Heart left ventricle (tissue), 16 donors: Measurements from ENCODE around the gene SERINC5. TPM values are rescaled to one million over a fixed set of nuclear protein-coding genes. Genes with fewer than 3 reads are reported as not detected.

Experiments
- ATAC-seq, 4 donors: fragments of 200-7000 bp; cut with Tn5 transposase; one replicate each; pipeline ENCODE4 v1.9.1; 2020 to 2022; ENCODE audit warnings: moderate library complexity in 4 of 4, mild to moderate bottlenecking in 3 of 4, moderate number of reproducible peaks in 1 of 4
- DNase-seq, 5 donors: peaks; one replicate each; pipeline ENCODE4 v3.0.0-alpha.2; 2020
- H3K27ac ChIP-seq, 12 donors: fragments of 200-600 bp; sonication (generic) in 4 of 12; one replicate each; pipeline versions ENCODE4 v1.5.0 to v1.8.0; 2016 to 2022; ENCODE audit warnings: mild to moderate bottlenecking in 2 of 12
- H3K27me3 ChIP-seq, 9 donors: fragments of 200-600 bp; sonication (generic) in 2 of 9; one replicate each; pipeline versions ENCODE4 v1.5.1 to v1.8.0; 2016 to 2022; ENCODE audit warnings: mild to moderate bottlenecking in 3 of 9
- H3K36me3 ChIP-seq, 9 donors: fragments of 200-600 bp; sonication (generic) in 2 of 9; one replicate each; pipeline versions ENCODE4 v1.5.0 to v1.8.0; 2018 to 2022; ENCODE audit warnings: mild to moderate bottlenecking in 2 of 9
- H3K4me1 ChIP-seq, 12 donors: fragments of 200-600 bp; sonication (generic) in 4 of 12; one replicate each; pipeline versions ENCODE4 v1.5.0 to v1.8.0; 2016 to 2022; ENCODE audit warnings: mild to moderate bottlenecking in 3 of 12
- H3K4me3 ChIP-seq, 12 donors: fragments of 200-600 bp; sonication (generic) in 4 of 12; one replicate each; pipeline versions ENCODE4 v1.5.0 to v1.8.0; 2017 to 2022; ENCODE audit warnings: mild to moderate bottlenecking in 9 of 12, moderate library complexity in 4 of 12
- H3K9me3 ChIP-seq, 12 donors: fragments of 200-600 bp; sonication (generic) in 4 of 12; one replicate each; pipeline versions ENCODE4 v1.5.0 to v1.8.0; 2016 to 2022; ENCODE audit warnings: mild to moderate bottlenecking in 1 of 12
- POLR2A ChIP-seq, 2 donors: fragments of 450-650 bp; IDR thresholded peaks; one replicate each; pipeline ENCODE4 v1.6.1; 2017; ENCODE audit warnings: antibody characterized with exemption in 2 of 2, mild to moderate bottlenecking in 2 of 2, moderate library complexity in 2 of 2
- WGBS, 4 donors: extraction: QIAGEN DNeasy Blood & Tissue Kit in 2 of 4; methylation state at CpG; one replicate each; pipeline versions ENCODE4 v1.1.5 to v1.1.7; 2013 to 2018; 5-methylcytosine and 5-hydroxymethylcytosine counted together
- intact Hi-C, 10 donors: fragments of 100-400 bp; cut with DNase I; formaldehyde crosslinking; loops; one replicate each; pipeline versions ENCODE4 v1.11.1 to v1.14.2; 2022
- polyA plus RNA-seq, 2 donors: library from polyadenylated mRNA; stranded (reverse); fragments of 200-250 nt; gene quantifications; one replicate each; pipeline ENCODE4 v1.2.3, GENCODE V29; 2013
- total RNA-seq, 9 donors: library from RNA; depleted of rRNA in 2 of 9; stranded (reverse); fragments of >200 nt in 2 of 9; fragmentation: NEBNext Ultra II Directional in 3 of 9; extraction: Animal tissue kit (Norgen Biotek cat#: 25700) in 3 of 9; gene quantifications; one replicate each; pipeline versions ENCODE4 v1.1.0 to v1.2.4, GENCODE V29; 2016 to 2023
- TF ChIP-seq, protein P1 (sequence below), 12 donors: fragments of 200-600 bp; sonication (generic) in 4 of 12; IDR thresholded peaks; one replicate each; pipeline versions ENCODE4 v1.5.0 to v1.8.0; 2018 to 2022; ENCODE audit warnings: antibody characterized with exemption in 12 of 12, mild to moderate bottlenecking in 5 of 12
- donor health status: ischemic (EF 13 %, LVEDD 7.1; RV severe dilation, severe dysfunction).
- donor health status: healthy with polysubstance abuse.
- donor health status: DM: no; HTN: yes; CAD: no.
- donor health status: DM: no; HTN: no; CAD: no.
- donor health status: ischemic (EF 25% LVEDD 6.9; RV normal size, moderate dysfunction).
- donor health status: ischemic (EF 25% LVEDD 5.7; RV mildly dilated, moderate dysfunction).
- donor health status: healthy.
- donor health status: DM: yes; HTN: yes; CAD: no.
- donor health status: ischemic (EF 35%, LVEDD 5.7; RV mildly dilated, moderate dysfunction).
- donor health status: nonischemic (EF 11% LVEDD 7.7; RV severe dilation, severe dysfunction).
- donor health status: DM: yes; HTN: yes; CAD: no.
- donor health status: PGD.
- donor health status: ischemic (EF 29% LVEDD 5.4; RV normal size, mild dysfunction).
- donor health status: nonischemic (EF 23%, LVEDD 6.1; RV moderate dilation, normal function).

Gene SERINC5
- total and polyA plus RNA-seq, 11 donors = 3.2 to 25.9 (median 13.5) TPM

DNA sequence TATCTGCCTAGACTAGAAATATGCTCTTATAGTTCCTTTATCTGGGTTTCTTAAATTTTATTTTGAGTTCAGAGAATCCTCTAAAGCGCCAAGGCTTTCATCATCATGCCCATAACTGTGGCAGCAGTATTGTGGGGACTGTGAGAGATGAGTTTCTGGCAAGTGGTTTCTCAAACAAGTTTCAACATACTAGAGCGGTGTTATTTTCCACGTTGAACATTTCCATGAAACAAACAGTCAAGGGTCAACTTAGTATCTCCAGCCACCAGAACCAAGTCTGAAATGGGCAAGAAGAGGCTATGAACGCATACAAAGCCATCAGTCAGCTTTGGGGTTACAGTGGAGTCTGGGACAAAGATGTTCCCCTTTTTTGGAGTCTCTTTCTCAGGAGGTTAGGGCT is 40.3 kb downstream of the SERINC5 start:
- intact Hi-C loops = loop anchor here in 2 of 10 donors (2.0 to 5.0 kb wide), 2 partner anchors 23 to 37 kb away; no protein-coding TSS in a partner anchor
- TF ChIP-seq, protein P1, sequence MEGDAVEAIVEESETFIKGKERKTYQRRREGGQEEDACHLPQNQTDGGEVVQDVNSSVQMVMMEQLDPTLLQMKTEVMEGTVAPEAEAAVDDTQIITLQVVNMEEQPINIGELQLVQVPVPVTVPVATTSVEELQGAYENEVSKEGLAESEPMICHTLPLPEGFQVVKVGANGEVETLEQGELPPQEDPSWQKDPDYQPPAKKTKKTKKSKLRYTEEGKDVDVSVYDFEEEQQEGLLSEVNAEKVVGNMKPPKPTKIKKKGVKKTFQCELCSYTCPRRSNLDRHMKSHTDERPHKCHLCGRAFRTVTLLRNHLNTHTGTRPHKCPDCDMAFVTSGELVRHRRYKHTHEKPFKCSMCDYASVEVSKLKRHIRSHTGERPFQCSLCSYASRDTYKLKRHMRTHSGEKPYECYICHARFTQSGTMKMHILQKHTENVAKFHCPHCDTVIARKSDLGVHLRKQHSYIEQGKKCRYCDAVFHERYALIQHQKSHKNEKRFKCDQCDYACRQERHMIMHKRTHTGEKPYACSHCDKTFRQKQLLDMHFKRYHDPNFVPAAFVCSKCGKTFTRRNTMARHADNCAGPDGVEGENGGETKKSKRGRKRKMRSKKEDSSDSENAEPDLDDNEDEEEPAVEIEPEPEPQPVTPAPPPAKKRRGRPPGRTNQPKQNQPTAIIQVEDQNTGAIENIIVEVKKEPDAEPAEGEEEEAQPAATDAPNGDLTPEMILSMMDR (IDR thresholded peaks at IDR 0.05) = no peak
- TF ChIP-seq POLR2A (IDR thresholded peaks at IDR 0.05) = no peak
- ATAC-seq (no peak), DNase-seq (no peak)
- H3K27ac ChIP-seq = peak overlapping the region in 8 of 12 donors; percentile 35 to 83 (median 70)
- peaks cover 0 to 70% (median 32%) of the 10 kb centered on the region in 12 donors for H3K4me1 ChIP-seq
- H3K9me3 ChIP-seq = no peaks in the 10 kb centered on the region
- no peaks in the 10 kb centered on the region for H3K27me3 ChIP-seq
- H3K4me3 ChIP-seq = no peak overlapping the region
- WGBS, 4 donors = 63 to 84% (median 77%) methylated on average over 4 of the region's 4 CpGs
- no peaks in the 10 kb centered on the region for H3K36me3 ChIP-seq

DNA sequence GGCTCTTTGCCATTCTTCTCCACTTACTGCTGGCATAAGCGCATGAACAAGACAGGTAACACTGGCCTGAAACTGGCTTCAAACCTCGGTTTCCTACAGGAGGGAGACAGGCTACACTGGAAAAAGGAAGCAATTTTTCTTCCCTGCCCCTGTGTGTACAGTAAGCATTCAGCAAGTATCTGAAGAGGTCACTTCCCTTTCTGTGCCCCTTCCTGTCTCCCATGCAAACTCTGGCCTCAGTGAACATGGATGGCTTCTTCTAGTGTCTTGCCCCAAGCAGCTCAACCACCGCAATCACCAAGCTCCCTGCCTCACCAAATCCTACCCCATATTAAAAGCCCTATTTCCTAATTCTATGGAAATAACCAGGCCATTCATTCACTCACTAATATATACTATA is 42.4 kb downstream of the SERINC5 start:
- Histone ChIP-seq H3K36me3 (no peaks in the 10 kb centered on the region), H3K9me3 (no peaks in the 10 kb centered on the region), H3K27me3 (no peaks in the 10 kb centered on the region), H3K4me1 (peaks cover 0 to 58% (median 20%) of the 10 kb centered on the region in 12 donors), H3K4me3 (no peak overlapping the region), H3K27ac (no peak overlapping the region)
- DNase-seq (no peak), ATAC-seq (no peak)
- WGBS, 4 donors = 77 to 82% (median 80%) methylated on average over 3 of the region's 3 CpGs
- TF ChIP-seq, protein P1 (IDR thresholded peaks at IDR 0.05) = no peak
- TF ChIP-seq POLR2A (IDR thresholded peaks at IDR 0.05) = no peak
- intact Hi-C loops = no loop called here

DNA sequence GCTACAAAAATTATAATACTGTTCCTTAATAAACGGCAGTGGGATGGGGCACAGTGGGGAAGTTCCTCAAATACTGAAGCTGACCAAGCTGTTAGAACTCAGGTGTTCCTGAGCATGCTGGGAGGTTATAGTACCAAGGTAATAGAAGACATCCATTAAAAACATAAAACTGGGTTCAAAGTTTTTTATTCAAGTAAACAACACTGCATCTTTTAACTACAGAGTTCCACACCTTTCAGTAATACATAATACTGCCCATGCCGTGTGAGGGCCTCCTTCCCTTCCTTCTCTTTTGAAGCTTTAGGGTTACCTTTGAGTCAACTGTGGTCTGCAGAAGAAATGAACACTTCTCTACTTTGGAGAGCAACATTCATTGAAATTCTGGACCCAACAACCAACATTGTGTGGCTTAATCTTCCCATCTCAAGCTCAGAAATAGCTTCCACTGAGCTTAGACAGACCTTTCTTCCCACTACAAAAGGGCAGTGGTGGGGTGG is 43.6 kb downstream of the SERINC5 start:
- H3K36me3 ChIP-seq = no peaks in the 10 kb centered on the region
- no peaks in the 10 kb centered on the region for H3K27me3 ChIP-seq
- no peak overlapping the region for H3K4me3 ChIP-seq
- ATAC-seq = no peak
- TF ChIP-seq, protein P1 (IDR thresholded peaks at IDR 0.05) = no peak
- no peak for TF ChIP-seq POLR2A (IDR thresholded peaks at IDR 0.05)
- intact Hi-C loops = no loop called here
- H3K9me3 ChIP-seq = no peaks in the 10 kb centered on the region
- DNase-seq = no peak
- 82 to 88% (median 86%) methylated on average over 2 of the region's 2 CpGs for WGBS, 4 donors
- H3K27ac ChIP-seq = no peak overlapping the region
- peaks cover 0 to 56% (median 21%) of the 10 kb centered on the region in 12 donors for H3K4me1 ChIP-seq

DNA sequence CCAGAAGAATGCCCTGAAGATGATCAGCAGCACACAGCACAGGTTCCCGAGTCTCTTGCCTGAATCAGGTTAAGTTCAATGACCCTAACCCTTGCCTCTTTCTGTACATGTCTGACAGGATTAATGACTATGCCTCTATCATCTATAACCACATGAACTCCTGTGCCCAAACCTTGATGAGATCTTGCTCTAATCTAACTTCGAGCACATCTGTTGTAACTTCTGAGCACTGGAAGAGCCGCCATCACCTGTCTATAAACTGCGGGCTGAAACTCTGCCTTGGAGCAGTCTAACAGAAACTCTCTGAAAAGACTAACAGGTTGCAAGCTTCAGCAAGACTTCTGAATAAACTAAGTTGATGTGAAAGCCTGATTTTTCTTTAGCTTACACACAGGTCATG is 44.5 kb downstream of the SERINC5 start:
- Histone ChIP-seq H3K9me3 (no peaks in the 10 kb centered on the region), H3K4me1 (peaks cover 0 to 54% (median 23%) of the 10 kb centered on the region in 12 donors)

More for the DNA sequence above, 44.5 kb downstream of the SERINC5 start:
- no peak for ATAC-seq
- H3K4me3 ChIP-seq = no peak overlapping the region
- H3K36me3 ChIP-seq = no peaks in the 10 kb centered on the region
- DNase-seq = no peak
- 63 to 93% (median 78%) methylated on average over 4 of the region's 4 CpGs for WGBS, 4 donors
- no peak overlapping the region for H3K27ac ChIP-seq
- H3K27me3 ChIP-seq = no peaks in the 10 kb centered on the region
- intact Hi-C loops = no loop called here
- no peak for TF ChIP-seq POLR2A (IDR thresholded peaks at IDR 0.05)
- TF ChIP-seq, protein P1 (IDR thresholded peaks at IDR 0.05) = no peak
